RWPE1 (cell line): ENCODE results near the gene S100A16.

Source experiments
- CTCF ChIA-PET: fragments of 350-600 bp; sonication (Branson Sonifier 250); formaldehyde crosslinking; extraction: SDS; loops from one replicate; lab custom pipeline; 2021; lab: Yijun Ruan, JAX
- POLR2A ChIA-PET: fragments of 400-600 bp; formaldehyde crosslinking; extraction: SDS; loops from one replicate; lab custom pipeline; 2020; ENCODE audit warnings: antibody characterized with exemption; ENCODE audit not compliant: low non-redundant PET; lab: Yijun Ruan, JAX
- DNase-seq: peaks from one replicate; pipeline ENCODE4 v3.0.0; 2012; ENCODE audit warnings: low spot score
- H3K27ac ChIP-seq: fragments of 450-650 bp; 2 replicates; pipeline ENCODE4 v1.5.1; 2017
- CTCF ChIP-seq: fragments of 450-650 bp; conservative IDR thresholded peaks from 2 replicates; pipeline ENCODE4 v1.5.1; 2017; ENCODE audit warnings: low read depth, mild to moderate bottlenecking

The S100A16 gene

DNA sequence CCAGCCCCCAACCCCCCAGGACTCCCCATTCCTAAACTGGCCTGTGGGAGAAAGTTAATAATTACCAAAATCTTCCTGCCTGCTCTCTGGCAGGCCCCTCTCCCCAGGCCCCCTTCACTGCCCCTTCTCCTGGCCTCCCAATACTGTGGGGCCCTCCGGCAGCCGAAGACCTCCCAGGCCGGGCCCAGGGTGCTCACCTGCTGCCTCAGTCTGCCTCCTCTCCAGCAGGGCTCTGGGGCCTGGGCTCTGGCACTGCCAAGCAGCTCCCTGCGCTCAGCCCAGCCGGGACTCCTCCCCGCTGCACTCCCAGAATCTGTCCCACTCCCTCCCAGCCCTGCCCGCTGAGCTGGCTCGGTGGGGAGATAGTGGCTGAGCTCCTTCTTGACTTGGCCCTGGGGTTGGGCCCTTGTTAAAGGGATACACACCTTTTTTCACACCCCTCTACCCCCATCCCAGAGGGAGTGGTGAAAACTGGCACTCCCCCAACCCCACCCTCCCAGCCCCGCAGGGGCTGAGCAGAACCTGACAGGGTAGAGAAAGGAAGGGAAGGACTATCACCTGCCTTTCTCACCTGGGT is at the start of gene S100A16:
Gene S100A16 (minus strand): TSS at position 383 of the 577 bp plus-strand sequence. CDS start 4,986 bp downstream, outside the sequence.
- H3K27ac ChIP-seq = peak within 1 kb of the TSS; percentile 99
- CTCF ChIA-PET = interaction anchor here (4.5 kb wide), 1 partner anchor 40 kb away, joined by 23 read pairs; no protein-coding TSS in a partner anchor
- POLR2A ChIA-PET = interaction anchor here (0.5 to 7.6 kb wide), 9 partner anchors 14 to 701 kb away, joined by 3 to 56 read pairs (median 3); partner anchors contain the start of genes CHTOP, S100A1 and S100A13
- TF ChIP-seq CTCF = no peak
- DNase-seq = peak; percentile 92

DNA sequence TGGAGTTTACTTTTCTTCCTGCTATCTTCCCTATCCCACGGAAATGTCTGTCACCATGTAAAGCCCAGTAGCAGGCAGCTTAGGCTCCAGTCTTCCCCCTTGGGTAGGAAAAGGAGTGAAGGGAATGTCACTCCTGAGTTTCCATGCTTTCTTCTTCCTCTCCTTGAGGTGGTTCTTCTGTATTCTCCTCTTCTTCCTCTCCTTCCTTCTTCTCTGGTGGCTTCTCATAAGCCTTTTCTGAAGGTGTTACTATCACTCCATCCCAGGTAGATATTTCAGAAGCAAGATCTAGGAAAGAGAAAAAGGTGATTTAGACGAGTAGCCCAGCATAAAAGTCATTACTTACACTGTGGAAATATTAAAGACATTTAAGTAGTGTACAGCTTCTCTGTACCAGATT is 49.3 kb upstream of the S100A16 start:
- DNase-seq = no peak
- no peak for TF ChIP-seq CTCF
- ChIA-PET CTCF (no interaction called here), POLR2A (no interaction called here)
- H3K27ac ChIP-seq = no peak overlapping the region

DNA sequence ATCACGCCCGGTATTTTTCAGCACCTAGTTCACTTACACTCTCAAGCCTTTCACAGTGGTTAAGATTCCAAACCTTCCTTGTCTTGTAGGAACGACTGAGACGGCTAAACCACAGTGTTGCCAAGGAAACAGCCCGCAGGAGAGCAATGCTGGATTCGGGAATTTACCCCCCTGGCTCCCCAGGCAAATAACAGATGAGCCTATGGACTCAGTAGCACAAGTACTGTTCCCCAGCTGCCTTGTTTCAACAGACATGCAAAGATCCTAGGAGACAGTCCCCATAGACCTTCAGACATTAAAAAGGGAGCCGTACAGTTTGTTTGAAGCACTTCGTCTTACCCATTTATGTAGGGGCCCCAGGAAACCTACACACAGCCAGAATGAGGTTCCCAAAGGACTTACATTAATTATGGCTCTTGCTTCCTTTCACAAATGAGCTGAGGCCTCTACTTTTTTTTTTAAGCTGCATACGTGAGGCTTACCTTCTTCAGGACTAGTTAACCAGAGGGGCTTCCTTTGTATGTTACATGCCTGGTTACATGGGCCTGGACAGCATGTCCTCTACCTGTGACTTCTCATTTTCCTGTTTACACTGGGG is 48.3 kb upstream of the S100A16 start:
- TF ChIP-seq CTCF = no peak
- CTCF ChIA-PET = no interaction called here
- peak overlapping the region; percentile 88 for H3K27ac ChIP-seq
- DNase-seq = no peak
- POLR2A ChIA-PET = no interaction called here

DNA sequence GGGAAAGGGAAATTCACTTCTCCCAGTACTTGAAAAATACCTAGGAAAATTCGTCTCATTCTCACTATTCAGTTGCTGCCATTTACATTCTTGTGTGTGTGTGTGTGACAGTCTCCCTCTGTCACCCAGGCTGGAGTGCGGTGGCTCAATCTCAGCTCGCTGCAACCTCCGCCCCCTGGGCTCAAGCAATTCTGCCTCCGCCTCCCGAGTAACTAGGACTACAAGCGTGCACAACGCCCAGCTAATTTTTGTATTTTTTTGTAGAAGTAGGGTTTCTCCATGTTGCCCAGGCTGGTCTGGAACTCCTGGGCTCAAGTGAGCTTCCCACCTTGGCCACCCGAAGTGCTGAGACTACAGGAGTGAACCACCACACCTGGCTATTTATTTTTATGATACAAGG is 46.7 kb upstream of the S100A16 start:
- peak overlapping the region; percentile 88 for H3K27ac ChIP-seq
- ChIA-PET POLR2A (interaction anchor here (0.9 kb wide), 1 partner anchor 26 kb away, joined by 4 read pairs; the partner anchor contains the start of gene CHTOP), CTCF (interaction anchor here (0.6 kb wide), 1 partner anchor 95 kb away, joined by 3 read pairs; no protein-coding TSS in a partner anchor)
- TF ChIP-seq CTCF = no peak
- DNase-seq = no peak

DNA sequence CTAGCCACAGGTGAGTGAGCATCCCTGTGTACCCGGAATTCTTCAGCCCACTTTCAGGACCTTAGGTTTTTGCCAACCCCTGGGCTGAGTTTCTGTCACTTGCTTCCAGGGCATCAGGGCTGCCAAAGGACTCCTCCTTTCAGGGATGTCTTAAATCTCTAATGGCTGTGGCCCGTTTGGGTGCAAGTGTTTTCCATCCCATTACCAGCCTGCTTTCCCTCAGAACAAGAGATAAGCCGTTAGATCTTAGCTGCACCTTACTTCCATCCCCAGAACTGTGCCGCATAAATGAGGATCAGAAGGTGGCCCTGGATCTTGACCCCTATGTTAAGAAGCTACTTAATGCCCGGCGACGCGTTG is 46.2 kb upstream of the S100A16 start:
- DNase-seq = no peak
- TF ChIP-seq CTCF = no peak
- H3K27ac ChIP-seq = peak overlapping the region; percentile 88
- CTCF ChIA-PET = interaction anchor here (0.6 kb wide), 1 partner anchor 95 kb away, joined by 3 read pairs; no protein-coding TSS in a partner anchor
- POLR2A ChIA-PET = interaction anchor here (0.9 kb wide), 1 partner anchor 25 kb away, joined by 4 read pairs; the partner anchor contains the start of gene CHTOP

GRCh38 chr1:153658400-153659174 is 45.6 kb upstream of the S100A16 start, which contains the start of gene SNAPIN:
Gene SNAPIN (plus strand): TSS chr1:153658703. CDS start chr1:153658744, 41 bp downstream.
- TF ChIP-seq CTCF = no peak
- peak within 1 kb of the TSS; percentile 88 for H3K27ac ChIP-seq
- DNase-seq = peak; percentile 91
- POLR2A ChIA-PET = interaction anchor here (0.9 kb wide), 1 partner anchor 25 kb away, joined by 4 read pairs; the partner anchor contains the start of gene CHTOP
- CTCF ChIA-PET = no interaction called here
